HepG2 (cell line): ENCODE data around the gene ASAP2.

Experiments used
- ASH2L ChIP-seq: fragments of 300-600, 200-600 bp; sonication (generic); IDR thresholded peaks from 2 replicates; pipeline ENCODE4 v1.7.0; 2017; ENCODE audit warnings: low read depth, mild to moderate bottlenecking, moderate library complexity, mixed read lengths, low read length; ENCODE audit not compliant: insufficient read length
- CCAR2 ChIP-seq: fragments of 200-400 bp; formaldehyde crosslinking; optimal IDR thresholded peaks from 2 replicates; pipeline ENCODE3; 2018; ENCODE audit warnings: low read depth, mild to moderate bottlenecking, low read length, moderate library complexity
- EZH2 ChIP-seq: conservative IDR thresholded peaks from 2 replicates; pipeline ENCODE4 v1.6.1; 2012; ENCODE audit warnings: mild to moderate bottlenecking, low read depth, low read length, moderate library complexity
- IRF9 ChIP-seq: sonication (generic); formaldehyde crosslinking; IDR thresholded peaks from 2 replicates; pipeline ENCODE4 v1.8.0; 2022; ENCODE audit warnings: missing genetic modification reagents, mild to moderate bottlenecking, borderline replicate concordance
- KLF9 ChIP-seq: IDR thresholded peaks from 2 replicates; pipeline ENCODE4 v1.6.1; 2016; ENCODE audit warnings: low read depth
- MNT ChIP-seq: fragments of 450-650 bp; IDR thresholded peaks from 2 replicates; pipeline ENCODE4 v1.6.1; 2016
- SMC3 ChIP-seq: IDR thresholded peaks from 2 replicates; pipeline ENCODE4 v1.6.1; 2011; ENCODE audit warnings: low read length, improper control_type of control experiment
- ZNF292 ChIP-seq: sonication (generic); formaldehyde crosslinking; IDR thresholded peaks from 2 replicates; pipeline ENCODE4 v1.8.1; 2022; ENCODE audit warnings: mild to moderate bottlenecking, low read depth, missing genetic modification reagents, borderline replicate concordance
- ZUFSP ChIP-seq: sonication (generic); formaldehyde crosslinking; IDR thresholded peaks from 2 replicates; pipeline ENCODE4 v1.9.0; 2021; ENCODE audit warnings: missing genetic modification reagents, mild to moderate bottlenecking, borderline replicate concordance
- TF ChIP-seq, protein P1 (sequence below): sonication (generic); formaldehyde crosslinking; IDR thresholded peaks from 2 replicates; pipeline ENCODE4 v1.5.0; 2020; ENCODE audit warnings: mild to moderate bottlenecking, missing genetic modification reagents, moderate library complexity
- TF ChIP-seq, protein P2 (sequence below): sonication (generic); formaldehyde crosslinking; IDR thresholded peaks from 2 replicates; pipeline ENCODE4 v1.5.0; 2020; ENCODE audit warnings: mild to moderate bottlenecking, missing genetic modification reagents

DNA sequence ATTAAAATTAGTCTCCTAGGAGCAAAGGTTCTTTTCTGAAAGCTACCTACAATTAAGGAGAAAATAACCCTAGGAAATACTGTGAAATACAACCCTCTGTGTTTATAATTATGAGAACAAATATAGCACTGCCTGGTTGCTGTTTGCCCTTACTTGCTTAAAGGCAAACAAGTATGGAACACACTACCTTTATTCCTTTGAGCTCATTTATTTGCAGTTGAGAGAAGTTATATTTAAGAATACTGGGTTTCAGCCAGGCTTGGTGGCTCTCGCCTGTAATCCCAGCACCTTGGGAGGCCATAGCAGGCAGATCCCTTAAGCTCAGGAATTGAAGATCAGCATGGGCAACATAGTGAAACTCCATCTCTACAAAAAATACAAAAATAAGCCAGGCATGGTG is 244.6 kb downstream of the ASAP2 start:
- TF ChIP-seq SMC3 (no peak), MNT (no peak), ZNF292 (CRISPR knock-in tag) (no peak), ZUFSP (CRISPR knock-in tag) (no peak), IRF9 (no peak), EZH2 (no peak), KLF9 (CRISPR knock-in tag) (no peak), CCAR2 (no peak), ASH2L (no peak)
- TF ChIP-seq, protein P1, sequence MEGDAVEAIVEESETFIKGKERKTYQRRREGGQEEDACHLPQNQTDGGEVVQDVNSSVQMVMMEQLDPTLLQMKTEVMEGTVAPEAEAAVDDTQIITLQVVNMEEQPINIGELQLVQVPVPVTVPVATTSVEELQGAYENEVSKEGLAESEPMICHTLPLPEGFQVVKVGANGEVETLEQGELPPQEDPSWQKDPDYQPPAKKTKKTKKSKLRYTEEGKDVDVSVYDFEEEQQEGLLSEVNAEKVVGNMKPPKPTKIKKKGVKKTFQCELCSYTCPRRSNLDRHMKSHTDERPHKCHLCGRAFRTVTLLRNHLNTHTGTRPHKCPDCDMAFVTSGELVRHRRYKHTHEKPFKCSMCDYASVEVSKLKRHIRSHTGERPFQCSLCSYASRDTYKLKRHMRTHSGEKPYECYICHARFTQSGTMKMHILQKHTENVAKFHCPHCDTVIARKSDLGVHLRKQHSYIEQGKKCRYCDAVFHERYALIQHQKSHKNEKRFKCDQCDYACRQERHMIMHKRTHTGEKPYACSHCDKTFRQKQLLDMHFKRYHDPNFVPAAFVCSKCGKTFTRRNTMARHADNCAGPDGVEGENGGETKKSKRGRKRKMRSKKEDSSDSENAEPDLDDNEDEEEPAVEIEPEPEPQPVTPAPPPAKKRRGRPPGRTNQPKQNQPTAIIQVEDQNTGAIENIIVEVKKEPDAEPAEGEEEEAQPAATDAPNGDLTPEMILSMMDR (CRISPR knock-in tag): no peak
- TF ChIP-seq, protein P2, sequence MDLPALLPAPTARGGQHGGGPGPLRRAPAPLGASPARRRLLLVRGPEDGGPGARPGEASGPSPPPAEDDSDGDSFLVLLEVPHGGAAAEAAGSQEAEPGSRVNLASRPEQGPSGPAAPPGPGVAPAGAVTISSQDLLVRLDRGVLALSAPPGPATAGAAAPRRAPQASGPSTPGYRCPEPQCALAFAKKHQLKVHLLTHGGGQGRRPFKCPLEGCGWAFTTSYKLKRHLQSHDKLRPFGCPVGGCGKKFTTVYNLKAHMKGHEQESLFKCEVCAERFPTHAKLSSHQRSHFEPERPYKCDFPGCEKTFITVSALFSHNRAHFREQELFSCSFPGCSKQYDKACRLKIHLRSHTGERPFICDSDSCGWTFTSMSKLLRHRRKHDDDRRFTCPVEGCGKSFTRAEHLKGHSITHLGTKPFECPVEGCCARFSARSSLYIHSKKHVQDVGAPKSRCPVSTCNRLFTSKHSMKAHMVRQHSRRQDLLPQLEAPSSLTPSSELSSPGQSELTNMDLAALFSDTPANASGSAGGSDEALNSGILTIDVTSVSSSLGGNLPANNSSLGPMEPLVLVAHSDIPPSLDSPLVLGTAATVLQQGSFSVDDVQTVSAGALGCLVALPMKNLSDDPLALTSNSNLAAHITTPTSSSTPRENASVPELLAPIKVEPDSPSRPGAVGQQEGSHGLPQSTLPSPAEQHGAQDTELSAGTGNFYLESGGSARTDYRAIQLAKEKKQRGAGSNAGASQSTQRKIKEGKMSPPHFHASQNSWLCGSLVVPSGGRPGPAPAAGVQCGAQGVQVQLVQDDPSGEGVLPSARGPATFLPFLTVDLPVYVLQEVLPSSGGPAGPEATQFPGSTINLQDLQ (CRISPR knock-in tag): no peak
